Endodermal cell (in vitro differentiated cells): ENCODE results near the gene MAP6. TPM values are rescaled to one million over a fixed set of nuclear protein-coding genes. Genes with fewer than 3 reads are reported as not detected.

Experiments
- DNase-seq: peaks from one replicate; pipeline ENCODE4 v3.0.0-alpha.2; 2017
- H3K27ac ChIP-seq: 2 replicates; pipeline ENCODE4 v1.5.1; 2013; ENCODE audit warnings: mild to moderate bottlenecking, low read depth, low read length, moderate library complexity
- H3K27me3 ChIP-seq: 2 replicates; pipeline ENCODE4 v1.6.1; 2013; ENCODE audit warnings: mild to moderate bottlenecking, low read length, moderate library complexity; ENCODE audit not compliant: insufficient read depth, control insufficient read depth, poor library complexity, severe bottlenecking
- H3K36me3 ChIP-seq: 2 replicates; pipeline ENCODE4 v1.7.0; 2013; ENCODE audit warnings: mild to moderate bottlenecking, low read length, moderate library complexity; ENCODE audit not compliant: control insufficient read depth, insufficient read depth
- H3K4me1 ChIP-seq: one replicate; pipeline ENCODE4 v1.7.0; 2013; ENCODE audit warnings: low read length; ENCODE audit not compliant: control insufficient read depth, insufficient read depth
- H3K4me3 ChIP-seq: 2 replicates; pipeline ENCODE4 v1.5.1; 2013; ENCODE audit warnings: mild to moderate bottlenecking, low read length, moderate library complexity
- H3K9ac ChIP-seq: 2 replicates; pipeline ENCODE4 v1.6.1; 2013; ENCODE audit warnings: mild to moderate bottlenecking, low read length, moderate library complexity; ENCODE audit not compliant: poor library complexity, severe bottlenecking; ENCODE audit errors: extremely low read depth
- H3K9me3 ChIP-seq: 2 replicates; pipeline ENCODE4 v1.6.1; 2013; ENCODE audit warnings: mild to moderate bottlenecking, low read length, moderate library complexity; ENCODE audit not compliant: control insufficient read depth
- H3K27ac Mint-ChIP-seq: 2 replicates; pipeline ENCODE4 v1.8.0; 2020; ENCODE audit warnings: mixed read lengths
- H3K27me3 Mint-ChIP-seq: 2 replicates; pipeline ENCODE4 v1.8.0; 2021; ENCODE audit warnings: mild to moderate bottlenecking, mixed read lengths; ENCODE audit not compliant: insufficient read depth
- H3K36me3 Mint-ChIP-seq: 2 replicates; pipeline ENCODE4 v1.8.0; 2020; ENCODE audit warnings: low read depth, mixed read lengths
- H3K4me1 Mint-ChIP-seq: 2 replicates; pipeline ENCODE4 v1.8.0; 2020; ENCODE audit warnings: mixed read lengths
- H3K4me3 Mint-ChIP-seq: 2 replicates; pipeline ENCODE4 v1.8.0; 2020; ENCODE audit warnings: mild to moderate bottlenecking, moderate library complexity, mixed read lengths
- H3K9me3 Mint-ChIP-seq: 2 replicates; pipeline ENCODE4 v1.8.0; 2020; ENCODE audit warnings: mild to moderate bottlenecking, mixed read lengths
- WGBS, 2 experiments: methylation state at CpG; one replicate each; pipeline versions ENCODE4 v1.1.5 to v1.1.7; 2013; ENCODE audit warnings: missing lambda C conversion rate in 2 of 2, mixed read lengths in 1 of 2; ENCODE audit not compliant: insufficient coverage in 1 of 2, insufficient read length in 1 of 2; 5-methylcytosine and 5-hydroxymethylcytosine counted together
- total RNA-seq, 2 donors: library from RNA; stranded (reverse); fragmentation: NEBNext Ultra II Directional in 1 of 2; extraction: Animal tissue kit (Norgen Biotek cat#: 25700) in 1 of 2; gene quantifications; 2 replicates in 1 of 2; 3 replicates in 1 of 2; pipeline ENCODE4 v1.2.1, GENCODE V29; 2021
- TF ChIP-seq, protein P1 (sequence below): fragments of 200-600 bp; sonication (generic); conservative IDR thresholded peaks from 2 replicates; pipeline ENCODE4 v1.5.0; 2021; ENCODE audit warnings: antibody characterized with exemption, mild to moderate bottlenecking

Gene MAP6
- total RNA-seq, 2 donors from 2014 or later, result 1.9 to 4.2 TPM

DNA sequence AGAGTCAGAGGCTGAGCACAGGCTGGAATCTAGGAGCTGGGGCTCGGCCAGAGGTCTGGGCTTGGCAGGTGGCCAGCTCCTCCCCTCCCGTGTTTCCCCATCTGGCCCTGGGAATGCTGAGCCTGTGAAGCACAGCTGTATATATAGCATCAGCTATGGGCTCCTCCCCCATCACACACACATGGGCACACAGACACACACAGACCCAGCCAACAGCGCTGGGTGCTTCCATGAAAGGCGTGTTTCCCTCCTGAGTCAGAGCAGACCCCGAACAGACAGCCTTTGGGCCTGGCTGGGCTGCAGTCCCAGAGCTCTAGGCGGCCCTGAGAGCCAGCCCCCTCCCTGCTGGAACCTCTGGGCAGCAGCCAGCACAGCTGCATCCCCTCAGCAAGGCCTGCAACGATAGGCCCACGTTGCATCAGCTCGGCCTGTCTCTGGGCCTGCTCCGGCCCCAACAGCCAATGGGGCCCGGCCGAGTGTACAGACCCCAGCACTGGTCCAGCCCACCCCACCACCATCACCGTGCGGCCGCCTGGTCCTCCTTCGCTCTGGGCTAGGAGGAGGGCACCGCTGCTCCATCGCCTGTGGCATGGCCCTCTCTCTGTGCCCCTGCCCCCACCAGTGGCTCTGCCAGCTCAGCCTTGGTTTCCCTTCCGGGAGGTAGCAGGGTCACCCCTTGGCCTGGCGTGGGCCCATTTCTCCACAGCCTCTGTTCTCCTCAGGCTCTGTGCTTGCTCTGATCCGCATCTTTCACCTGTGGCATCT, 114.4 kb downstream of the MAP6 start:
- no peaks in the 10 kb centered on the region for H3K27me3 Mint-ChIP-seq
- whole genome bisulfite sequencing, 2 experiments, result 82 to 83% methylated on average over 11 to 21 of the region's 21 CpGs
- no peak overlapping the region for H3K9ac ChIP-seq

DNA sequence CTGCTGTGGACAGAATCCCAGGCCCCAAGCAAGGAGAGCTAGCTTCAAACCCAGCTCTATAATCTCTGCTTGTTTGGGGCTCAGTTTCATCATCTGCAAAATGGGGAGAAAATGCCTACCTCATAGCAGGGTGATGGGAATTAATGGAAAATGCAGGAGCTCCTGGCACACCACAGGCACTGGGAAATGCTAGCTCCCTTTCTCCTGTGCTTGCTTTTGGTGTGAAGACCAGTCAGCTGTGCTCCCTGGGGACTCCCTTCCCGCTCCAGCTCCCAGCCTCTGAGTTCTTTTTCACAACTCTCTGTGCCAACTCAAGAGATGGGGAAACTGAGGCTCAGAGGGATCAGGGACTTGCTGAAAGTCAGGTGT, 115.0 kb downstream of the MAP6 start:
- H3K4me3 ChIP-seq, result no peak overlapping the region

More for the DNA sequence above, 114.4 kb downstream of the MAP6 start:
- Mint-ChIP-seq H3K27ac (peak overlapping the region; percentile 89), H3K36me3 (no peaks in the 10 kb centered on the region), H3K9me3 (no peaks in the 10 kb centered on the region), H3K4me3 (no peak overlapping the region), H3K4me1 (peaks cover 41% of the 10 kb centered on the region)
- Histone ChIP-seq H3K36me3 (no peaks in the 10 kb centered on the region), H3K27ac (peak overlapping the region; percentile 56), H3K9me3 (no peaks in the 10 kb centered on the region), H3K4me3 (no peak overlapping the region), H3K4me1 (peaks cover 35% of the 10 kb centered on the region), H3K27me3 (no peaks in the 10 kb centered on the region)
- TF ChIP-seq, protein P1, sequence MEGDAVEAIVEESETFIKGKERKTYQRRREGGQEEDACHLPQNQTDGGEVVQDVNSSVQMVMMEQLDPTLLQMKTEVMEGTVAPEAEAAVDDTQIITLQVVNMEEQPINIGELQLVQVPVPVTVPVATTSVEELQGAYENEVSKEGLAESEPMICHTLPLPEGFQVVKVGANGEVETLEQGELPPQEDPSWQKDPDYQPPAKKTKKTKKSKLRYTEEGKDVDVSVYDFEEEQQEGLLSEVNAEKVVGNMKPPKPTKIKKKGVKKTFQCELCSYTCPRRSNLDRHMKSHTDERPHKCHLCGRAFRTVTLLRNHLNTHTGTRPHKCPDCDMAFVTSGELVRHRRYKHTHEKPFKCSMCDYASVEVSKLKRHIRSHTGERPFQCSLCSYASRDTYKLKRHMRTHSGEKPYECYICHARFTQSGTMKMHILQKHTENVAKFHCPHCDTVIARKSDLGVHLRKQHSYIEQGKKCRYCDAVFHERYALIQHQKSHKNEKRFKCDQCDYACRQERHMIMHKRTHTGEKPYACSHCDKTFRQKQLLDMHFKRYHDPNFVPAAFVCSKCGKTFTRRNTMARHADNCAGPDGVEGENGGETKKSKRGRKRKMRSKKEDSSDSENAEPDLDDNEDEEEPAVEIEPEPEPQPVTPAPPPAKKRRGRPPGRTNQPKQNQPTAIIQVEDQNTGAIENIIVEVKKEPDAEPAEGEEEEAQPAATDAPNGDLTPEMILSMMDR, result no peak
- DNase-seq, result peak; percentile 97

DNA sequence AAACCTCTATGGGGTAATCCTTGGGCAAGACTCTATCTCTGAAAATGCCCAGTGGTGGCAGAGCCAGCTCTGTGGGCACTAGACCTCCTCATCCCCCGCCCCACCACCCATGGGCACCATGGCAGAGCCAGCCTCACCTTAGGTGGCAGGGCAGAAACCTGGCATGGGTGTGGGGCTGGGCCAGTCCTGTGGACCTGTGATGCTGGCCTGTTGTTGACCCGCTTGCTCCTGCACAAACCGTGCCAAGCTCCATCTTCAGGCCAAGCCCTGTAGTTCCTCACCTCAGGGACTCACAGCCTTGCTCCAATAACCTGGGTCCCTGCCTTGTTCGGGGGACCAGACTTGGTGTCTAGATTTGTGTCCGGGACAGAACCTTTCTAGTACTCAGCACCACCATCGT, 115.7 kb downstream of the MAP6 start:
- TF ChIP-seq, protein P1, result peak; percentile 35
- no peak for DNase-seq
- Mint-ChIP-seq H3K27ac (peak overlapping the region; percentile 48), H3K4me1 (peaks cover 30% of the 10 kb centered on the region), H3K36me3 (no peaks in the 10 kb centered on the region), H3K4me3 (no peak overlapping the region), H3K27me3 (no peaks in the 10 kb centered on the region), H3K9me3 (no peaks in the 10 kb centered on the region)
- Histone ChIP-seq H3K36me3 (no peaks in the 10 kb centered on the region), H3K4me1 (peaks cover 29% of the 10 kb centered on the region), H3K27ac (no peak overlapping the region), H3K9me3 (no peaks in the 10 kb centered on the region), H3K27me3 (no peaks in the 10 kb centered on the region), H3K4me3 (no peak overlapping the region), H3K9ac (no peak overlapping the region)
- WGBS, 2 experiments, result 92 to 100% methylated on average over 5 to 6 of the region's 6 CpGs

More for the DNA sequence above, 115.0 kb downstream of the MAP6 start:
- H3K27ac Mint-ChIP-seq, result peak overlapping the region; percentile 48
- DNase-seq, result no peak
- WGBS, 2 experiments, result 91% methylated on average over 1 of the region's 1 CpG; no CpG with 5 or more reads in 1 of the 2 experiments
- H3K27ac ChIP-seq, result peak overlapping the region; percentile 56
- peaks cover 37% of the 10 kb centered on the region for H3K4me1 Mint-ChIP-seq
- H3K36me3 Mint-ChIP-seq, result no peaks in the 10 kb centered on the region
- H3K9ac ChIP-seq, result no peak overlapping the region
- H3K27me3 Mint-ChIP-seq, result no peaks in the 10 kb centered on the region
- no peaks in the 10 kb centered on the region for H3K36me3 ChIP-seq
- H3K4me3 Mint-ChIP-seq, result no peak overlapping the region
- H3K9me3 ChIP-seq, result no peaks in the 10 kb centered on the region
- no peaks in the 10 kb centered on the region for H3K9me3 Mint-ChIP-seq
- no peaks in the 10 kb centered on the region for H3K27me3 ChIP-seq
- peaks cover 34% of the 10 kb centered on the region for H3K4me1 ChIP-seq
- TF ChIP-seq, protein P1, result no peak
